ENCODE results near the gene PANK4.
A peak's percentile ranks its signal among the peaks of the same experiment; 100 is the strongest.

The PANK4 gene

DNA sequence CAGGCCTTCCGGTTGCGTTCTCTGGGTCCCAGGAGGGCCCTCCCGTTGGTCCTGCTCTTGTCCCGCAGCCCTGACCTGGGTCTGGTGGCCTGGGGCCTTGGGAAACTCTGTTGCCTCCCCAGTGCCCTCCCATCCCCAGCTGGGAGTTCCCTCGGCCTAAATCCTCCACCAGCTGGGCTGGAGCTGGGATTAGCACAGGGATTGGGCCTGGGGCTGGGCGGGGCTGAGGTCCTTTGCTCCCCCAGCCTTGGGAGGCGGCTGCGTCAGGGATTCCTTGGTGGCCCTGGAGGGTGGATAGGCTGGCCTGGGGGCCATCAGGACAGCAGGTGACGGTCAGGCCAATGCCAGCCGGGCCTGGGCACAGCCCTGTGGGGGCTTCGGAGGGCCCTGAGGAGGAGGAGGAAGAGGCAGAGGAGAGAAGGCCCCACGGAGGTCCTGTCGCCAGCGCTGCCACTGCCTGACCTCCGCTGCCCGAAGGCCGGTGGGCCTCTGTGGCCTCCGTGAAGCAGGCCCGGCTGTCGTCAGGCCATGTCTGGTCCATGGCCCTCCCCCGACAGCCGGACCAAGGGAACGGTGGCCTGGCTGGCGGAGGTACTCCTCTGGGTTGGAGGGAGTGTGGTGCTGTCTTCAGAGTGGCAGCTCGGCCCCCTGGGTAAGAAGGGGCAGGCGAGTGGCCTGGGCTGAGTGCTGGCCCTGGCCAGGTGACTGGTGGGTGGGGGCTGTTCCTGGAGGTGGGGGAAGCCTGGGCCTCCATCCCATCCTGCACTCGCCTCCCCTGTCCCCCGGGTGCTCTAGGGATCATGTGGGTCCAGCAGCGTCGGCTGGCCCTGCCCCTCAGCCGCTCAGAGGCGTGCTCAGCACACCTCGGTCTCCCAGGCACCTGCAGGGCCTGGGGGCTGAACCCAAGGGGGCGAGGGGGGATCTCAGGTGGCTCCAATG lies 50.1 kb downstream of the PANK4 start, which contains the start of gene PLCH2:
PLCH2 (plus strand) TSS at position 229 of the 939 bp plus-strand sequence; CDS start at position 529, 300 bp downstream.
- DNase-seq (ENCODE audit: low spot score): no peak

DNA sequence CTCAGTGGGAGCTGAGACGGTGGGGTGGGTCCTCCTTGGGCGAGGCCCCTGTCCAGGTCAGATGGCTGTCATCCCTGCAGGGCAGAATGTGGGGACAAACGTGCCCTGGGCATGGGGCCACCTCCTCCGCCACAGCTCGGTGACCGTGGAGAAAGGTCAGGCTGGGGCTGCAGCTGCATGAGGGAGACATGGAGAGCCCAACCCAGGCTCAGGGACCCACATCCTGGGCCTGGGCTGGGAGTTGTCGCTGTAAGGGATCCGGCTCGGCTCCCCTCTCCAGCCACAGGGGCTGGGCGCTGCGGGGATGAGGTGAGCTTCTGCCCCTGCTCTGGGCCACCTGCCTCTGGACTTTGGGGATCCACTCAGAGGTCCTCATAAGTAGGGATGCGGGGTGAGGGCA lies 50.8 kb downstream of the PANK4 start:
- DNase-seq (ENCODE audit: low spot score): no peak

DNA sequence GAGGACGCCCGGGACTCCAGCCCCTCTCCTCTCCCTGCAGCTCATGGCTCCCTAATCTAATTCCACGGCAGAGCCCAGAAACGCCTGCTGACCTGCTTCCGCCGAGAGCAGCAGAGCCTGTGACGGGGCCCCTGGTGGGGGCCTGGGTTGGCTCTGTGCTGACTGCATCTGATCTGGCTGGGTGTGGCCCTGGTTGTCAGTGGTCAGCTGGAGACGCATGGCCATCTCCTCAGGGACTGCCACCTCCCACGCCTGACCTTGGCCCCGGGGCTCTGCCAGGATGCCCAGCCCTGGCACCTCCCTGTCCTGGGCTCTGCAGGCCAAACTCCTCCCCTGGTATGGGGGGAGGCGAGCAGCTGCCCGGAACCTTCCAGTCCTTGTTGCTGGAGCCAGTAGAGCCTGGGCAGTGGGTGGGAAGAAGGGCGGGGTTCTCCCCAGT lies 51.4 kb downstream of the PANK4 start:
- DNase-seq (ENCODE audit: low spot score): no peak

DNA sequence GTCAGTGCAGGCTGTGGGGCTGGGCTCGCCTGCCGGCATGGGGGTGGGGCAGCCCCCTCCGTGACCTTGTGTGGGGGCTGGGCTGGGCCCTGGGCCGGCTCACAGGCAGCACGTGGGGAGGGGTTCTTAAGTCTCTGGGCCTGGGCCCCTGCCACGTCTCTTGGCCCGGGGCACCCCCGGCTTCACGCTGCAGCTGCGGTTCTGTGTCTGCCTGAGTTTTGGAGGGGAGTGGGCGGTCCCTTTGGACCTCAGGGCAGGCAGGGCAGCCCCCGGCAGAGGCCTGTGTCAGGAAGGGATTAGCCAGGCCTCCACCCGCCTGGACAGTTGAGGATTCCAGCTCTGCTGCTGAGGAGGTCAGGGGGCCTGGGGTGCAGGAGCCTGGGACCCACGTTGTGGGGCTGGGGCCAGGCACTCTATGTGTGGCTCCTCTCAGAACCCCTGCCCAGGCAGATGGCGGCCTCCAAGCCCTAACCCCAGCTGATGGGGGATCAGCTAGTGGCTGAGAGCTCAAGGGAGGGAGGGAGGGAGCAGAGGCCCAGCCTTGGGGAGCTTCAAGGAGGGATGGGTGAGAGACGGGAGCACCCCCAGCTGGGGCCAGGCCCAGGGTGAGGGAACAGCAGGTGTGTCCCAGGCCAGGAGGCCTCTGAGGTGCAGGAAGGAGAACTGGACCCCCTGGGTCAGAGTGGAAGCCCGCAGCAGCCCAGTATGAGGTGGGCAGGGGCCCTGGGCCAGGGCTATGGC lies 52.1 kb downstream of the PANK4 start:
- DNase-seq (ENCODE audit: low spot score): no peak

DNA sequence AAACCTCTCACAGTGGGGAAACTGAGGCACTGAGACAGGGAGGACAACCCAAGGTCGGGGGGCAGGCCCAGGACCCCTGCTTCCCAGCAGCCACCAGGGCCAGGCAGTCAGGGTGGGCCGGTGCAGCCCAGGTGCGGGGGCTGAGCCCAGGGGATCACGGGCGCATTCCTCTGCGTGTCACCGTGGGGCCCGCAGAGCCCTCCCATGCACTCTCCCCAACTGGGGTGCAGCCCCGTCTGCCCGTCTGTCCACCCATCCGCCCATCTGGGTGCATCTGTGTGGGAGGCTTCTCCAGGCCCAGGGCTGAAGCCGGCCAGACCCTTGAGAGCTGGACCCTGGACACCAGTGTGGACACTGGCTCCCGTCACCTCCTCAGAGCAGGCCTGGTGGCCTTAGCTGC lies 53.2 kb downstream of the PANK4 start:
- no peak for DNase-seq (ENCODE audit: low spot score)

DNA sequence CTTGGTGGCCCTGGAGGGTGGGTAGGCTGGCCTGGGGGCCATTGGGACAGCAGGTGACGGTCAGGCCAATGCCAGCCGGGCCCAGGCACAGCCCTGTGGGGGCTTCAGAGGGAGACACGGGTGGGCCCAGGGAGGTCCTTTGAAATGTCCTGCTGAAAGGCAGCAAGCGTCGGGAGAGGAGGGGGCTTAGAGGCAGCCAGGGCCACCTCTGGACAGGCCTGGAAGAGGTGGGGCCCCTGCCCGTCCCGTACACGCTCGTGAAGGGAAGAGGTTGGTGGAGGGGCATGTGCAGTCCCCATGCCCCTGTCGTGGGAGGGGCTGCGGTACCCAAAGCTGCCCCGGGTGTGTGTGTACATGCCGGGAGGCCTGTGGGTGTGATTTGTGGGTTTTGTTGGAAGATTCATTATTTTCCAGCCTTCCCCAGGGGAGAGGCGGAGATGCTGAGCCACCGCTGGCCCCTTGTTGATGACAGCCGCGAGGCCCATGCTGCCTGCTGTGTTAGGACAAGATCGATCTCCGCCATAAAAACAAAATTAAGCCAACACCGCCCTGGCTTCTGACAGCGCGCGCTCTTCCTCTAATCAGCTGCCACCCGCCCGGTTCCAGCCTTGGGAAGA lies 53.7 kb downstream of the PANK4 start:
- no peak for DNase-seq (ENCODE audit: low spot score)

DNA sequence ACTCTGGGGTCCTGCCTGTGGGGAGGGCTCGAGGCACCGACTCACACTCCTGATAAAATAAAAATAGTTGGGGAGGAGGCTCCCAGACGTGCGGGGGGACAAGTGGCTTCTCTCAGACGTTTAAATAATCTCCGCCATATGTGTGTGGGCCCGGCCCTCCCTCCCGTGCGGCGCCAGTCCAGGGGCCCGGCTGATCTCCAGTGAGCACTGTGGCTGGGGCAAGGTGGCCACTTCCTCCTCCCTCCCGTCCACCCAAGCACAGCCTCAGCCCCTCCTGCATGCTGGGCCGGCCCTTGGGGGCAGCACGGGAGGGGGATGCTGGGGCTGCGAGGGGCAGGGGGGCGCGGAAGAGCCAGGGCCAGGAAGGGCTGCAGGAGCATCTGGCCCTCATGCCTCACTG lies 54.3 kb downstream of the PANK4 start:
- DNase-seq (ENCODE audit: low spot score): no peak

DNA sequence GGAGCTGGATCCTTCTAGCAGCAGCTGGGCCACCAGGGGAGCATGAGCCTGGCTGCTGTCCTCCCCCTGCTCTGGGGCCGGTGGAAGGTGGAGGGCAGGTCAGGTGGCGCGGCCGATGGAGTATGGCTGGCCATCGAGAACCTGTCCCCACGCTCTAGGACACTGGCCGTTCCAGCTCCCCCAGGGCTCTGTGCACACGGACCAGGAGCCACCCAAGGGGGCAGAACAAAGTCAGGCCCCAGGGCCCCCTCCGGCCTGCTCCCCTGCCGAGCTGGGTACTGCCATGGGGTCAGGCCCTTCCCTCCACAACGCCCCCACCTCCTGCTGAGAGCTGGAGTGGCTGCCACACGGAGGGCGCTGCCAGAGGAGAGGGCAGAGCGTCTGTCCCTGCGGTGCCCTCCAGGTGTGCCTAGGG lies 54.8 kb downstream of the PANK4 start:
- DNase-seq (ENCODE audit: low spot score): no peak

DNA sequence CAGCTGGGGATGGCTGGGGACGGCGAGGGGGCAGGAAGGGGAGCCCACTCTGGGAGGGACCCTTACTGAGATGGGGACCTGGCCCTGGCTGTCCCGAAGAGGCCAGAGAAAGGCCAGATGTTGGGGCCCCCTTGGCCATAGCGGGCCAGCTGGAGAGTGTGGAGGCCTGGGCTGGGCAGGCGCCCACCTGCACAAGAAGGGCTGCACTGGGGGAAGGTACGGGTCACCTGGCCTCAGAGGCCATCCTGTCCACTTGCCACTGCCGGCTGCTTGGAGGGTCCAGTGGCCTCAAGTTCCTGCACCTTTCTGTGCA lies 55.3 kb downstream of the PANK4 start:
- no peak for DNase-seq (ENCODE audit: low spot score)

DNA sequence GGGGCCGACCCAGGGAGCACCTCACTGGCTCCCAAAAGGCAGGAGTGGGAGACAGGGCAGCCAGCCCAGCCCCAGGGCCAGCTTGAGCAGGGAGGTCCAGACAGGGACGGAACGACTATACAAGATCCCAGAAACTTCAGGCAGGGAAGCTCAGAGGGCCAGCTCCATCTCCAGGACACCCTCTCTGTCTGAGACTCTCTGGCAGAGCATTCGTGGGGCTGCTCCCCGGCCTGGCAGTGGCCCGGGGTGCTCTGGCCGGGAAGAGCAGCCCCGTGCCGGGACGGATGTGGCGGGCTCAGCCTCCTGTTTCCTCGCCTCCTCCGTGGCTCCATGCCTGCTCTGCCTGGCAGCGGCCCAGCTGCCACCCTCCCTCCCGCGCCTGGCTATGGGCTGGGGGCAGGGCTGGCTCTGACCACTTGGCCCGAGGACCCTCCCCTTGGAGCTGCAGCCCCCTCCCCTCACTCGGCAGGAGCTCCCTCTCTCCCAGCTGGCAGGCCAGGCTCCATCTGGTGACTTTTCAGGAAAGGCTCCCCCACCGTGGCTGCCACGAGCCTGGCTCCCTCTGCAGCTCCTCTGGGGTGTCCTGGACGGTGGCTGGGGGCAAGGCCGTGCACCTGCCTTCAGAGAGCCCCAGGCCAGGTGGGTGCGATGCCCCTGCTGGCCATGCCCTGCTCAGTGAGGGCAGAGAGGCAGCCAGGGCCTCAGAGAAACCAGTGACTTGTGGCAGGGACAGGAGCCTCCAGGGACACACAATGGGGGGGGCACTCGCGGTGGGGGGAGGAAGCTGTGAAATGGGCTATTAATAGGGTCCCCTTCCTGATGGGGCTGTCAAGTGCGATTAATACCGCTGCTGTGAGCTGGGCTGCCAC lies 55.9 kb downstream of the PANK4 start:
- no peak for DNase-seq (ENCODE audit: low spot score)

DNA sequence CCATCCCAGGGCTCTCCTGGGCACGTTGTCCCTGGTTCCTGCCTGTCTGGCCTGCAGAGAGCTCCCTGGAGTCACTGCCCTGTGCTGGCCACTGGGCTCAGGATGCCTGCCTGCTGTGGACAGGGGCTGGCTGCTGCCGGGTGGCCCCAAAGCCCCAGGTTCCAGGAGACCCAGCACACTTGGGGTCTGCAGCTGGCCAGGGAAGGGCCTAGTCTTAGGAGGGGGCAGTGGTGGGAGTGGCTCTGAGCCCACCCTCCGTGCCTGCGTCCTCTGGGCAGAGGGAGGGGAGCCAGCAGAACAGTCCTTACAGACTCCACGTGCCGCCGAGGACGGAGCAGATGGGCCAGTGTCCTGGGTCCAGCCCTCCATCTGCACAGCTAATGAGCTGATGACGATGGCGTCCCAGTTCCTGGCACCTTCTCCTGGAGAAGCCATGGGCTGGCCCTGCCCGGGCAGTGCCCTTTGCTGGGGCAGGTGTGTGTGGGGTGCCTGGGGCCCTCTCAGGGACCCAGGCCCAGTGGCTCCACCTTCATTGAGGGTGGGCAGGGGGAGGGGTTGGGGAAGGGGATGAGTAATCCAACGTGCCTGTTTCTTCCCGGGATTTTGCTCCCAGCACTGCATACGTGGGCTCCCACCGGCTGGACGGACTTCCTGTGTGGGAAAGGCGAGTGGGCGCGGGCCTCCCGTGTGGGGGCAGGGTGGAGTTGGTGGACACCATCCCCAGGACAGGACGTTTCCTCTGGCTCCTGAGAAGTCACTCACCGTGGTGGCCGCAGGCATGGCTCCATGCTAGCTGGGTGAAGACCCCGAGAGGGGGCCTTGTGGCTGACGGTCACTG lies 57.1 kb downstream of the PANK4 start:
- DNase-seq (ENCODE audit: low spot score): no peak

DNA sequence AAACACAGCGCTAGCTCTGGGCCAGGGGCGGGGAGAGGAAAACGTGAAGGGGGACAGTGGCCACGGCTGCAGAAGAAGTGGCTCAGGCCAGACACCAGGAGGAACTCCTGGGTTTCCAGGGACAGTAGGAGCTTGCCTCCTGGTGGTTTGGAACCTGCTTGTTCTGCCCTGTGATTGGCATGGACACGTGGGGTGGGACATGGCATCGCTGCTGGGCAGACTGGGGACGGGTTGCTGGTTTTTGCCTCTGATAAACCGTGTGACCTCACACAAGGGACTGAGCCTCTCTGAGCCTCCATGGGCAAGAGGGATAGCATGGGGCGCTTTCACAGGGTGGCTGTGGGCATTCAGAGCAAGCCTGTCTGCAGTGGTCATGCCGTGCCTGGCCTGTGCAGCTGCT lies 57.9 kb downstream of the PANK4 start:
- DNase-seq (ENCODE audit: low spot score): no peak

DNA sequence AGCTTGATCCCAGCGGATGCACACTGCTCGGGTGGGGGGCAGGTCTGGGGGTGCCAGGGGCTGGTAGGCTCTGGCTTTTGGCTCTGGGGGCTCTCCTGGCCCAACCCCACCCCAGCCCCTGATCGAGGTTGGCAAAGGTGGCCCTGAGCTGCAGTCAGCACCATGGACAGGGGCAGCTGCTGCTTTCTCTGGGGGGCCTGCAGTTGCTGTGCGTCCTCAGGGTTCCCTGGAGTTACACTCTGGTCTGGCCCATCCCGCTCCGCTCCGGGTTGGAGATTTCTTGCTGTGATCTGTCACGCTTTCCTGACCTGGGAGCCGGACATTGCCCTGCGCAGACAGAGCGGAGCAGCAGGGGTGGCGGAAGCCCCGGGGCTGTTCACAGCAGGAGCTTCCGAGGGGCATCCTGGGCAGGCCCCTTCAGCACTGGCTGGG lies 58.3 kb downstream of the PANK4 start:
- peak; percentile 79 for DNase-seq (ENCODE audit: low spot score)

DNA sequence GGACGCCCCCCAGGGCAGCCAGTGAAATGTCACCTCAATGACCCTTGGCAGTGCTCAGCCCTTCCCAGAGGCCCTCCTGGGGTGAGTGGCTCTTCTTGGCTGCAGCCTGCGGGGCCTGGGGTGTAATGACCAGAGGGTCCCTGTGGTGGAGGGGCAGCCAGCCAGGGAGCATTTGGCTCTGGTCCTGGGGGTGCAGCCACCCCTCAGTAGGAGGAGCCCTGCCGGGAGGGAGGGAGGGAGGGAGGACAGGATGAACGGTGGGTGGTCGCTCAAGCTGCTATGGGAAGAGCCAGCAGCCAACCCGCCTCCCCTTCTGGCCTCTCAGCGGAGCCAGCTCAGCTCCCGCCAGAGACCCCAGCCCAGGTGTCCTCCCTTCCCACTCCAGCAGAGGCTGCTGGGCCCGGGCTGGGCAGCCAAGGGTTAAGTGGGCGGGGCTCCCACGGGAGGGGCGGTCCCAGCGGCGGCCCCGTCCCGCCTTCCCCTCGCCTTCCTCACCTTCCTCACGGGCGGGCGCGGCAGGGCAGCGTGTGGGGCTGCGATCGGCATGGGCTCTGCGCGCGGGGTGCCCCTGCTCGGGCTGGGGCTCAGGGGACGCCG lies 59.3 kb downstream of the PANK4 start:
- DNase-seq (ENCODE audit: low spot score): no peak

DNA sequence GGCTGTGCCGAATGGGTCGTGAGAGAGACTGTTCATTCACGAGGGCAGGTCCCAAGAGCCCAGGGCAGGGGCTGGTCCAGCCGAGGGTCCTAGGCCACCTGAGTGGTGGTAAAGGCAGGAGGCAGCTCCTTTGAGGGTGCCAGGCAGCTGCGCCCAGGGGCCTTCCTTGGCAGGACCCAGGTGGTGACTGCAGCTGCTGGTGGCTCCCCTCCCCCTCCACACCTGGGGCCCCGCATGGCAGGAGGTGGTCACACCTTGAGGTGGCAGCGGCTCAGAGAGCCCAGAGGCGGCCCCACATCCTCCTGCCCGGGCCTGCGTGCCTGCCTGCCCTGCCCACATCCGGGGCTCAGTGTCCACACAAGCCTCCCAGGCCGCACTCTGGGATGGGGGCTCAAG lies 60.1 kb downstream of the PANK4 start:
- DNase-seq (ENCODE audit: low spot score): no peak

DNA sequence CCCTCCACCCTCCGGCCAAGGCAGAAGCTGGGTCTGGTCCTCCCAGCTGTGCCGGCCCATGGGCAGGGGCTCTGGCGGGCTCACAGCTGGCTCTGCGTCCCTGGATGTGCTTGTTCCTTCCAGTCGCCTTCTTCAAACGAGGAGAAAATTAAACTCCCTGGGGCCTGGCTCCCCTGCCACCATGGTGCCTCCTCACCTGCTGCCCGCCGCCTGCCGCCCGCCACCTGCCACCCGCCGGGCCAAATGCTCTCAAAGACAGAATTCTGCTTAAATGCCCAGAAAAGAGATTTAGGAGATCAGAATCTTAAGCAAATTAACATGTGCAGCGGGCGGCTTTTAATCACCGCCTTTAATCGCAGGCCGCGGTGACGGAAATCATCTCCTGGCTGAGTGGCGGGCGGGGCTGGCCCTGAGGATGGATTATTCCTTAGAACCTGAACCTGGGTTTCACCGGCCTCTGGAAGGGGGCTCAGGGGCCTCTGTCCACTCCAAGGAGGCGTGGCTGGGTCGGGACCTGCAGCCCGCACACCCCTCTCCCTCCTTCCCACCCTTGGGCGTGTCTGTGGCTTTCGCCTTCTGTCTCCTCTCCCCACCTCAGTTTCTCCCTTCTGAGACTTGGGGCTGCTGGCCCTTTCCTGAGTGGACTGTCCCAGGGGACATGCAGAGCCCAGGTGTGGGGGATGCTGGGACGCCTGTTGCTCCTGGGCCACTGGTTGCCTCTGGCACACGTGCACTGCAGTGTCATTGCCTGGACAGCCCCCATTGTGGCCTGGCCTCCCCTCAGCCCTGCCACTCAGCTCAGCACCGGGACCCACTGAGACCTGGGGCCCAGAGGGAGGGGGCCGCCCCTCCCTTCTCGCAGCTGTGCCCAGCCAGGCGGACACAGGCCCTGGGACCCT lies 60.8 kb downstream of the PANK4 start:
- no peak for DNase-seq (ENCODE audit: low spot score)

DNA sequence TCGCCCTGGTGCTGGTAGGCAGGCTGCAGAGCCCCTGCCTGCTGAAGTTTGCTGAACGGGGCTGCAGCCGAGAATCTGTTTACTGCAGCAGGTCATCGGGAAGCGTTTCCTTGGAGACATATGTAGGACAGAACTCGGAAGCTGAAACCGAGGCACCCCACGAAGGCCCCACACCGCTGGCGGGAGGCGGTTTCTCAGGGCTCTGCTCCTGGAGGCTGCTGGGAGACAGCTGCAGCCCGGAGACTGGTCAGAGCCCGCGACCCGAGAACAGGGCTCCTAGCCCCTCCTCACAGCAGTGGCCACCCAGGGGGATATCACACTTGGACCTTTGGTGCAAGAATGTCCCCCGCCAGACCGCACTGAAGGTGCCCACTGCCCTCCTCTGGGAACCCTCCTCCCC lies 63.0 kb downstream of the PANK4 start:
- DNase-seq (ENCODE audit: low spot score): no peak

DNA sequence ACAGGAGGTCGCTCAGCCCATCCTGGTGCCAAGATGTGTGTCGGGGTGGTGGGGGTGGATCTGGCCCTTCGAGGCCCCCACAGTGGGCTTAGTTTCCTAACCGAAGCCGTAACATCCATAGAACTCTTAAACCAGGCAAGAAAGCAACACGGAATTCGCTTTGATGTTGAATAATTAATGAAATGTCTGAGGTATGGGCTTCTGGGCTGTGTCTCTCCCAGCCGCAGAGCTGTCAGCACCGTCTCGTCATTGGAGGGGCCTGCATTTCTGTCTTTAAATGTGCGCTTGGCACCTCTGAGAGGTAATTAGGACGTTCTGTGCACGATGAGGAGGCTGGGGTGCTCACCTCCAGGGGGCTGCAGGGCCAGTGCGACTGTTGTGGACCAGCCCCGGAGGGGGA lies 63.6 kb downstream of the PANK4 start:
- no peak for DNase-seq (ENCODE audit: low spot score)

DNA sequence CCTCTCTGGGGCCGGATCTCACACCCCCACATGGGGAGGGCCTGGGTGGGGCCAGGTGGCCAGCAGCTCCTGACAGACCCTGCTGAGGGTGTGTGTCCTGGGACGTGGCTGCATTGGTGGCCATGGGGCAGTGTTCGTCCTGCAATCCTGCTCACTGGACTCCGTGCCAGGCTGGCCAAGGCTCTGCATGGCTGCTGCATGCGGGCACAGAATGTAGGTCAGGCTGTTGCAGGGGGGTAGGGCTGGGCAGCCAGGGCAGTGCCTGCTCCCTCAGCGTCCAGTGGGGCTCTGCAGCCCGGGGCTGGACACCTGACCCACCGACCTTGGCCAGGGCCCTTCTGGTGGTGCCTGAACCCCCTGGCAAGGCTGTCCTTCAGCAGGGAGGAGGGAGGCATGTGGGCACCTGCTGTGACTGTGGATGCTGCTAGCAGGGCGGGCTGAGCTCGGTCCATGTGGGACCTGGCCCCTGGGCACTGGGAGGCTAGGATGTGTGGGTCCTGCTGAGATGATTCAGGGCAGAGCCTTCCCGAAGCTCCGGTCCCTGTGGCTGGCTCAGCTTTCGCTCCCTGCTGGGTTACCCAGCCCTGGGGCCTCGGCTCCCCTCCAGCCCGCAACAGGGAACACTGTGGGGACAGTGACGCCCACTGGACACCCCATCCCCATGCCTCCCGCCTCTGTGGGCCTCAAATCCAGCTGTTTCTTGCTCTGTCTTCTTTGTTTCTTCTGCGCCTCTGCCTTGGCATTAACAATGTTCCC lies 65.2 kb downstream of the PANK4 start:
- DNase-seq (ENCODE audit: low spot score): no peak
